ENCODE measurements around the gene METTL25.

DNA sequence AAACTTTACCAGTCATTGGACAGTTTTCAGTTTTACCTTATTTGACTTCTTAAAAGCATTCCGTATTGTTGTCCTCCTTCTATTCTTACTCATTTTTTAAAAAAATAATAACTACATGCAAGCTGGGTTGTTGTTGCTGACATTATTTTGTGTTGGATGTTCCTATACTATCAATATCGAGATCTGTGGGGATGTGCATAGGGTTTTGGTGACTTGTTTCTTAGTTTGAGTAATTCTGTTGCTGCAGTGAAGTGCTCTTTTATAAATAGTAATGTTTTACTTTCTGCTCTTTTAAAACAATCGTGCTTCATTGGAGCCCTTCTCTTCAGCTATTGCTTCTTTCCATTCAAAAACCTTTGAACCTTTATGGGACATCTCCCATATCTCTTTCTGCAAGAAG is 79.4 kb downstream of the METTL25 start:
- TF ChIP-seq, protein P1, sequence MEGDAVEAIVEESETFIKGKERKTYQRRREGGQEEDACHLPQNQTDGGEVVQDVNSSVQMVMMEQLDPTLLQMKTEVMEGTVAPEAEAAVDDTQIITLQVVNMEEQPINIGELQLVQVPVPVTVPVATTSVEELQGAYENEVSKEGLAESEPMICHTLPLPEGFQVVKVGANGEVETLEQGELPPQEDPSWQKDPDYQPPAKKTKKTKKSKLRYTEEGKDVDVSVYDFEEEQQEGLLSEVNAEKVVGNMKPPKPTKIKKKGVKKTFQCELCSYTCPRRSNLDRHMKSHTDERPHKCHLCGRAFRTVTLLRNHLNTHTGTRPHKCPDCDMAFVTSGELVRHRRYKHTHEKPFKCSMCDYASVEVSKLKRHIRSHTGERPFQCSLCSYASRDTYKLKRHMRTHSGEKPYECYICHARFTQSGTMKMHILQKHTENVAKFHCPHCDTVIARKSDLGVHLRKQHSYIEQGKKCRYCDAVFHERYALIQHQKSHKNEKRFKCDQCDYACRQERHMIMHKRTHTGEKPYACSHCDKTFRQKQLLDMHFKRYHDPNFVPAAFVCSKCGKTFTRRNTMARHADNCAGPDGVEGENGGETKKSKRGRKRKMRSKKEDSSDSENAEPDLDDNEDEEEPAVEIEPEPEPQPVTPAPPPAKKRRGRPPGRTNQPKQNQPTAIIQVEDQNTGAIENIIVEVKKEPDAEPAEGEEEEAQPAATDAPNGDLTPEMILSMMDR (IDR thresholded peaks at IDR 0.05): no peak
- no peak for TF ChIP-seq POLR2A (IDR thresholded peaks at IDR 0.05)

All from adrenal gland (tissue), 5 donors.